ENCODE data around the gene SDR42E2. TPM values are rescaled to one million over a fixed set of nuclear protein-coding genes. Genes with fewer than 3 reads are reported as not detected.
"Not testable (repeated sequence)": the region's sequence is repeated elsewhere in the genome, so short reads cannot be mapped to it uniquely, and the experiment has no call there.

SDR42E2 gene
- polyA plus RNA-seq, 1 of the 3 experiments (the other 2 are of a cell fraction): not detected

- no peak for DNase-seq
- Histone ChIP-seq H3F3A (replicated peaks; ENCODE audit: insufficient read depth) (no peaks in the 10 kb centered on the region), H4K20me1 (ENCODE audit: insufficient read depth) (no peaks in the 10 kb centered on the region), H3K27ac (ENCODE audit: low read depth in 2 of 2, low read length in 1 of 2) (no peak overlapping the region), H3K27me3 (ENCODE audit: insufficient read depth) (no peaks in the 10 kb centered on the region; the same call in 1 of the 2 replicates), H3K79me2 (ENCODE audit: insufficient read depth) (no peaks in the 10 kb centered on the region), H3K4me1 (ENCODE audit: control insufficient read depth in 1 of 2, insufficient read depth in 2 of 2, low read depth in 1 of 2, low read length in 1 of 2) (no peaks in the 10 kb centered on the region), H3K9ac (no peak overlapping the region), H3K4me3 (ENCODE audit: low read depth in 2 of 2, low read length in 1 of 2) (no peak overlapping the region), H3K4me2 (no peak overlapping the region), H3K9me2 (no peaks in the 10 kb centered on the region), H3K36me3 (replicated peaks in 1 of 2; ENCODE audit: control insufficient read depth in 1 of 2, insufficient read depth in 2 of 2, low read length in 1 of 2) (no peaks in the 10 kb centered on the region), H3K9me3 (no peaks in the 10 kb centered on the region), H2AFZ (ENCODE audit: low read depth) (no peak overlapping the region)
- ChIA-PET CTCF (no interaction called here), POLR2A (no interaction called here)
- no peak for TF ChIP-seq USF2 (IDR thresholded peaks at IDR 0.05; ENCODE audit: borderline replicate concordance, low read depth, low read length)
- TF ChIP-seq NFIC (IDR thresholded peaks at IDR 0.05; ENCODE audit: borderline replicate concordance): no peak
- TF ChIP-seq TEAD4 (IDR thresholded peaks at IDR 0.05; ENCODE audit: borderline replicate concordance, insufficient read depth): no peak
- TF ChIP-seq REST (IDR thresholded peaks at IDR 0.05; ENCODE audit: low read depth, low read length): no peak
- TF ChIP-seq ELF1 (IDR thresholded peaks at IDR 0.05): no peak
- TF ChIP-seq RCOR1 (IDR thresholded peaks at IDR 0.05; ENCODE audit: low read length): no peak
- no peak for TF ChIP-seq TCF12 (IDR thresholded peaks at IDR 0.05)
- TF ChIP-seq MEF2A (IDR thresholded peaks at IDR 0.05; ENCODE audit: borderline replicate concordance, low read depth): no peak
- TF ChIP-seq RFX5 (IDR thresholded peaks at IDR 0.05; ENCODE audit: low read length): no peak
- no peak for TF ChIP-seq TAF1 (IDR thresholded peaks at IDR 0.05; ENCODE audit: borderline replicate concordance, low read depth, low read length)
- no peak for TF ChIP-seq RAD21 (IDR thresholded peaks at IDR 0.05; ENCODE audit: low read length)
- TF ChIP-seq MAX (IDR thresholded peaks at IDR 0.05; ENCODE audit: low read depth): no peak
- no peak for TF ChIP-seq FOSL2 (IDR thresholded peaks at IDR 0.05; ENCODE audit: borderline replicate concordance, low read depth)
- TF ChIP-seq JUND (IDR thresholded peaks at IDR 0.05): no peak
- no peak for TF ChIP-seq FOXM1 (IDR thresholded peaks at IDR 0.05; ENCODE audit: low read depth)
- TF ChIP-seq RXRA (IDR thresholded peaks at IDR 0.05; ENCODE audit: borderline replicate concordance, low read depth): no peak
- TF ChIP-seq, protein P1, sequence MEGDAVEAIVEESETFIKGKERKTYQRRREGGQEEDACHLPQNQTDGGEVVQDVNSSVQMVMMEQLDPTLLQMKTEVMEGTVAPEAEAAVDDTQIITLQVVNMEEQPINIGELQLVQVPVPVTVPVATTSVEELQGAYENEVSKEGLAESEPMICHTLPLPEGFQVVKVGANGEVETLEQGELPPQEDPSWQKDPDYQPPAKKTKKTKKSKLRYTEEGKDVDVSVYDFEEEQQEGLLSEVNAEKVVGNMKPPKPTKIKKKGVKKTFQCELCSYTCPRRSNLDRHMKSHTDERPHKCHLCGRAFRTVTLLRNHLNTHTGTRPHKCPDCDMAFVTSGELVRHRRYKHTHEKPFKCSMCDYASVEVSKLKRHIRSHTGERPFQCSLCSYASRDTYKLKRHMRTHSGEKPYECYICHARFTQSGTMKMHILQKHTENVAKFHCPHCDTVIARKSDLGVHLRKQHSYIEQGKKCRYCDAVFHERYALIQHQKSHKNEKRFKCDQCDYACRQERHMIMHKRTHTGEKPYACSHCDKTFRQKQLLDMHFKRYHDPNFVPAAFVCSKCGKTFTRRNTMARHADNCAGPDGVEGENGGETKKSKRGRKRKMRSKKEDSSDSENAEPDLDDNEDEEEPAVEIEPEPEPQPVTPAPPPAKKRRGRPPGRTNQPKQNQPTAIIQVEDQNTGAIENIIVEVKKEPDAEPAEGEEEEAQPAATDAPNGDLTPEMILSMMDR (IDR thresholded peaks at IDR 0.05): no peak
- TF ChIP-seq YY1 (IDR thresholded peaks at IDR 0.05; ENCODE audit: low read depth): no peak
- 35% methylated on average over 13 of the region's 15 CpGs for WGBS (ENCODE audit: low lambda C conversion rate)
These were observed 36.2 kb upstream of the SDR42E2 start for GRCh38 chr16:22126037-22126558.

- H3K4me2 ChIP-seq; CTCF ChIA-PET; H3K9me3 ChIP-seq; POLR2A ChIA-PET; H3F3A ChIP-seq (replicated peaks; ENCODE audit: insufficient read depth); H3K36me3 ChIP-seq (replicated peaks in 1 of 2; ENCODE audit: control insufficient read depth in 1 of 2, insufficient read depth in 2 of 2, low read length in 1 of 2); H3K9ac ChIP-seq; DNase-seq; H3K9me2 ChIP-seq; H2AFZ ChIP-seq (ENCODE audit: low read depth); H3K4me1 ChIP-seq (ENCODE audit: control insufficient read depth in 1 of 2, insufficient read depth in 2 of 2, low read depth in 1 of 2, low read length in 1 of 2); H3K27me3 ChIP-seq (ENCODE audit: insufficient read depth); H3K79me2 ChIP-seq (ENCODE audit: insufficient read depth); H4K20me1 ChIP-seq (ENCODE audit: insufficient read depth); H3K4me3 ChIP-seq (ENCODE audit: low read depth in 2 of 2, low read length in 1 of 2); H3K27ac ChIP-seq (ENCODE audit: low read depth in 2 of 2, low read length in 1 of 2): not testable (repeated sequence)
- 61% methylated on average over 1 of the region's 1 CpG for WGBS (ENCODE audit: low lambda C conversion rate)
These were observed 33.8 kb upstream of the SDR42E2 start for GRCh38 chr16:22128537-22128936.

Measured in SK-N-SH (cell line).